Esophagus squamous epithelium (tissue), 5 donors: ENCODE results near the gene SPNS3. TPM values are rescaled to one million over a fixed set of nuclear protein-coding genes. Genes with fewer than 3 reads are reported as not detected.

Source experiments
- DNase-seq: peaks from one replicate; lab custom pipeline; 2025; lab: John Stamatoyannopoulos, UW
- H3K27ac ChIP-seq, 4 donors: fragments of 200-600 bp; sonication (generic); one replicate each; pipeline ENCODE4 v1.5.1; 2016 to 2019; ENCODE audit warnings: mild to moderate bottlenecking in 1 of 4
- H3K27me3 ChIP-seq, 4 donors: fragments of 200-600 bp; sonication (generic); 1 replicate in 3 of 4; 2 replicates in 1 of 4; pipeline versions ENCODE4 v1.5.1 to v1.6.0; 2017 to 2021; ENCODE audit warnings: antibody characterized with exemption in 1 of 4
- H3K36me3 ChIP-seq, 3 donors: fragments of 200-600 bp; sonication (generic); one replicate each; pipeline ENCODE4 v1.5.1; 2016 to 2019
- H3K4me1 ChIP-seq, 3 donors: fragments of 200-600 bp; sonication (generic); one replicate each; pipeline ENCODE4 v1.5.1; 2017 to 2019
- H3K4me3 ChIP-seq, 4 donors: fragments of 200-600 bp; sonication (generic); 1 replicate in 3 of 4; 2 replicates in 1 of 4; pipeline ENCODE4 v1.5.1; 2016 to 2019; ENCODE audit warnings: mild to moderate bottlenecking in 2 of 4, moderate library complexity in 1 of 4
- H3K9me3 ChIP-seq, 3 donors: fragments of 200-600 bp; sonication (generic); one replicate each; pipeline ENCODE4 v1.5.1; 2016 to 2019
- POLR2A ChIP-seq, 4 donors: fragments of 450-650 bp; IDR thresholded peaks; one replicate each; pipeline ENCODE4 v1.6.1; 2017; ENCODE audit warnings: antibody characterized with exemption in 4 of 4, mild to moderate bottlenecking in 4 of 4, moderate library complexity in 3 of 4
- WGBS, 2 donors: methylation state at CpG; one replicate each; pipeline ENCODE4 v1.1.5; 2018; 5-methylcytosine and 5-hydroxymethylcytosine counted together
- intact Hi-C: fragments of 100-400 bp; cut with DNase I; formaldehyde crosslinking; loops from one replicate; pipeline ENCODE4 v1.15.0; 2022
- total RNA-seq, 4 donors: library from RNA; depleted of rRNA; stranded (reverse); fragments of >200 nt; gene quantifications; one replicate each; pipeline ENCODE4 v1.1.0, GENCODE V29; 2016
- TF ChIP-seq, protein P1 (sequence below), 6 experiments: fragments of 450-650 bp in 4 of 6; fragments of 200-600 bp in 2 of 6; sonication (generic) in 2 of 6; IDR thresholded peaks; one replicate each; pipeline ENCODE4 v1.5.1; 2016 to 2019; ENCODE audit warnings: antibody characterized with exemption in 6 of 6, mild to moderate bottlenecking in 4 of 6, moderate library complexity in 4 of 6
- donor health status: DM: yes; HTN: yes; CAD: no.

SPNS3 gene
- total RNA-seq, 4 donors from 2014 or later: 0.27 TPM; not detected in 3

DNA sequence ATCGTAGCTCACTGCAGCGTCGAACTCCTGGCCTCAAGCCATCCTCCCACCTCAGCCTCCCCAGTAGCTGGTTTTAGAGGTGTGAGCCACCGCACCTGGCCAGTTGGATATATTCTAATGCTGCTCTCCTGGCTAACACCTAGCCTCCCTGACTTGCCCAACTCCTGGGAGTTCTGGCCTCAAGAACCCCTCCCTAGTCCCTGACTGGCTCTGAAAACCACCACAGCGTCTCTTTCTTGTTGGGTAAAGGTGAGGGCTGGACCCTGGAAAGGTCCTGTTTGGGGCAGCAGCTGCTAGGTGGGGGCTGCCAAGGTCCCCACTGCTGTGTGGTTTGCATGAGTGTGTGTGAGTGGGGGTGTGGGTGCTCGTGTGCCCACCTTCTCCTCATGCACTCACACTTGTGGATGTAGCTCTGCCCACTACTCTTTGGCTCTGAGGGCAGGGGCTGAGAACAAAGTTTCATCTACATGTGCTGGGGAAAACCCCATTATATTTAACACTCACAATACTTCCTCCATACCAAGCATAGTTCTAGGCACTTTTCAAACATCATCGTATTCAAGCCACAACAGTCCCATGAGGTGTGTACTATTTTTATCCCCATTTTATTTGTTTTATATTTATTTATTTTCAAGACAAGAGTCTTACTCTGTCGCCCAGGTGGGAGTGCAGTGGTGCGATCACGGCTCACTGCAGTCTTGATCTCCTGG, 7.1 kb upstream of the SPNS3 start:
- no peaks in the 10 kb centered on the region for H3K9me3 ChIP-seq
- no peak for DNase-seq
- H3K4me1 ChIP-seq: no peaks in the 10 kb centered on the region
- TF ChIP-seq POLR2A (IDR thresholded peaks at IDR 0.05): no peak
- TF ChIP-seq, protein P1, sequence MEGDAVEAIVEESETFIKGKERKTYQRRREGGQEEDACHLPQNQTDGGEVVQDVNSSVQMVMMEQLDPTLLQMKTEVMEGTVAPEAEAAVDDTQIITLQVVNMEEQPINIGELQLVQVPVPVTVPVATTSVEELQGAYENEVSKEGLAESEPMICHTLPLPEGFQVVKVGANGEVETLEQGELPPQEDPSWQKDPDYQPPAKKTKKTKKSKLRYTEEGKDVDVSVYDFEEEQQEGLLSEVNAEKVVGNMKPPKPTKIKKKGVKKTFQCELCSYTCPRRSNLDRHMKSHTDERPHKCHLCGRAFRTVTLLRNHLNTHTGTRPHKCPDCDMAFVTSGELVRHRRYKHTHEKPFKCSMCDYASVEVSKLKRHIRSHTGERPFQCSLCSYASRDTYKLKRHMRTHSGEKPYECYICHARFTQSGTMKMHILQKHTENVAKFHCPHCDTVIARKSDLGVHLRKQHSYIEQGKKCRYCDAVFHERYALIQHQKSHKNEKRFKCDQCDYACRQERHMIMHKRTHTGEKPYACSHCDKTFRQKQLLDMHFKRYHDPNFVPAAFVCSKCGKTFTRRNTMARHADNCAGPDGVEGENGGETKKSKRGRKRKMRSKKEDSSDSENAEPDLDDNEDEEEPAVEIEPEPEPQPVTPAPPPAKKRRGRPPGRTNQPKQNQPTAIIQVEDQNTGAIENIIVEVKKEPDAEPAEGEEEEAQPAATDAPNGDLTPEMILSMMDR (IDR thresholded peaks at IDR 0.05): no peak
- no peak overlapping the region for H3K27ac ChIP-seq
- intact Hi-C loops: no loop called here
- no peak overlapping the region for H3K4me3 ChIP-seq
- 63 to 66% methylated on average over 9 to 10 of the region's 10 CpGs for WGBS, 2 donors
- H3K36me3 ChIP-seq: no peaks in the 10 kb centered on the region
- H3K27me3 ChIP-seq: no peaks in the 10 kb centered on the region

DNA sequence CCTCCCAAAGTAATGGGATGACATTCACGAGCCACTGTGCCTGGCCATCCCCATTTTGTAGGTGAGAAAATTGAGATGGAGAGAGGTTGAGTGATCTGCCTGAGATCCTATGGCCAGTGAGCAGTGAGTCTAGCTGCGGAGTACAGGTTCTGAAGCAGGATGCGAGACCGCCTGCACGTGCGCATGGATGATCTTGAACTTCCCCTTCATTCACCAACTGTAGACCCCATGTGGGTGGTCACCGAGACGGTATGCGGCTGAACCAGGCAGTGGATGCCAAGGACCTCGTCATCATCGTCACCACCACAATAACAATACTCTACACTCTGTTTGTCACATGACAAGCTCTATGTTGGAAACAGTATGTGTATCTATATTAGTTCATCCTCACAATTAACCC, 6.2 kb upstream of the SPNS3 start:
- Histone ChIP-seq H3K36me3 (no peaks in the 10 kb centered on the region), H3K9me3 (no peaks in the 10 kb centered on the region), H3K4me3 (no peak overlapping the region), H3K27me3 (no peaks in the 10 kb centered on the region), H3K27ac (no peak overlapping the region), H3K4me1 (no peaks in the 10 kb centered on the region)
- TF ChIP-seq, protein P1 (IDR thresholded peaks at IDR 0.05): no peak
- no peak for TF ChIP-seq POLR2A (IDR thresholded peaks at IDR 0.05)
- intact Hi-C loops: no loop called here
- WGBS, 2 donors: 82 to 86% methylated on average over 10 to 11 of the region's 11 CpGs
- no peak for DNase-seq

DNA sequence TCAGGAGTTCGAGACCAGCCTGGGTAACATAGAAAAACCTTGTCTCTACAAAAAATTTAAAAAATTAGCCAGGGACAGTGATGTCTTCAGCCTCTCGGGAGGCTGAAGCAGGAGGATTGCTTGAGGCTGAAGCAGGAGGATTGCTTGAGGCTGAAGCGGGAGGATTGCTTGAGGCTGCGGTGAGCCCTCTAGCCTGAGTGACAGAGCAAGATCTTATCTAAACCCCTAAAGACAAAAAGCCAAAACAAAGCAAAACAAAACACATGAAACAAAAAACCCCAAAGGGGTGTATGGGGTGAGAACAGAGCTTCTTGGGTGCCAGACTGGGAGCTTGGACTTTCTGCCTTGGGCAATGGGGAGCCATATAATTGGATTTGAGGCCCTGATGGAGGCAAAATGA, 2.6 kb downstream of the SPNS3 start:
- H3K27me3 ChIP-seq: peaks cover 0 to 7% (median 0%) of the 10 kb centered on the region in 4 donors
- H3K4me3 ChIP-seq: no peak overlapping the region
- peaks cover 0 to 24% (median 0%) of the 10 kb centered on the region in 3 donors for H3K4me1 ChIP-seq
- no peaks in the 10 kb centered on the region for H3K36me3 ChIP-seq
- WGBS, 2 donors: 73 to 89% methylated on average over 3 of the region's 4 CpGs
- intact Hi-C loops: no loop called here
- no peak for DNase-seq
- H3K9me3 ChIP-seq: no peaks in the 10 kb centered on the region
- no peak overlapping the region for H3K27ac ChIP-seq
- TF ChIP-seq, protein P1 (IDR thresholded peaks at IDR 0.05): no peak
- TF ChIP-seq POLR2A (IDR thresholded peaks at IDR 0.05): no peak

DNA sequence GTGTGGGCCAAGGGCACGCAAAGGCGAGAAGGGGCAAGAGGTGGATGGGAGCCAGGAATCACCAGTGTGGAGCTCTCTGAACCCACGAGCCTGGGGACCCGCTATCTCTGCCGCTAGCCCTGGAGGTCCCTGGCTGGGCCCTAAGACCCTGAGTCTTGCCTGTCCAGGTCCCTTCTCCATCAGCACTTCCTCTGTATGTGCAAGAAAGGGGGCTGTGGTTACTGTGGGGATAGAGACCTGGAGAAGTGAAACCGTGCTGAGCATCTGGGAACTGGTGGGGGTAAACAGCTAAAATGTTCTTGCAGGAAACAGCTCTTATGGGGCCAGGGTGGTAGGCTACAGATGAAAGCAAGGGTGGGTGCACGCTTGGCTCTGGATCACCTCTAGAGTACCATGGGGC, 3.1 kb downstream of the SPNS3 start:
- no peaks in the 10 kb centered on the region for H3K9me3 ChIP-seq
- no peak overlapping the region for H3K4me3 ChIP-seq
- H3K4me1 ChIP-seq: peaks cover 0 to 26% (median 0%) of the 10 kb centered on the region in 3 donors
- no peaks in the 10 kb centered on the region for H3K36me3 ChIP-seq
- H3K27me3 ChIP-seq: peaks cover 0 to 7% (median 0%) of the 10 kb centered on the region in 4 donors
- 58 to 67% methylated on average over 4 to 7 of the region's 7 CpGs for WGBS, 2 donors
- no peak for DNase-seq
- no peak overlapping the region for H3K27ac ChIP-seq
- intact Hi-C loops: no loop called here
- no peak for TF ChIP-seq POLR2A (IDR thresholded peaks at IDR 0.05)
- TF ChIP-seq, protein P1 (IDR thresholded peaks at IDR 0.05): no peak

DNA sequence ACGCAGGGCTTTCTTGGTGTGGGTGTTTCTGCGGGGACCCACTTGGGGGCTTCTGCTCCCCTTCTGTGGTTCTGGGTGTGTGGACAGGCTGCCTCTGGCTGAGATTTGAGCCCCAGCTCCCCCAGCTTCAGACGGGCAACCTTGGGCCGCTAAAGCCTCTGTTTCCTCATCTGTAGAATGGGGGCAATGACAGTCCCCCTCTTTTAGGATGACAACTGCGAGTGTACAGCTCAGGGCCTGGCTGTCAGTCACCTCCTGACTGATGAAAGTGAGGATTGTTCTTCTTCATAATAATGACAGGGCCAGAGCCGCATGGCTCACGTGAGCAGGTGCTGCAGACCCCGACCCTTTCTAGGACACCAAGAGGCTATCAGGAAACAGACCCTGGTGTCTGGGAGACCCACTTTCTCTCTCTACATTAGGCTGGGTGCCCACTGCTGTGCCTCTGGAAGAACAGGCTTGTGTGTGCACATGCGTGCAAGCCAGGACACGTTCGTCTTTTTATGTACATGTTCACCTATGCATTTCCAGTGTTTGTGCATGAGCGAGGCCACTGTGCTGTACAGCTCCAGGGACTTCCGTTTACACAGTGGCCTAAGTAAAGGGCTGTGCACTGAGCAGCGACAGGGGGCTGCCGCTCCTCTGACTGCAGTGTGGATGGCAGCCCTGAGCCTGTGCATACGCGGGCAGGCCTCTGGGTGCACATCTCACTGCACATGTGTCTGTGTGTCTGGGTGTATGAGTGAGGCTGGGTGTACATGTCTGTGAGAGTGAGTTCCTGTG, 4.6 kb downstream of the SPNS3 start:
- Histone ChIP-seq H3K4me3 (no peak overlapping the region), H3K4me1 (peaks cover 0 to 26% (median 0%) of the 10 kb centered on the region in 3 donors), H3K36me3 (no peaks in the 10 kb centered on the region), H3K27me3 (peaks cover 0 to 7% (median 0%) of the 10 kb centered on the region in 4 donors), H3K9me3 (no peaks in the 10 kb centered on the region), H3K27ac (no peak overlapping the region)
- DNase-seq: no peak
- intact Hi-C loops: no loop called here
- TF ChIP-seq, protein P1 (IDR thresholded peaks at IDR 0.05): no peak
- no peak for TF ChIP-seq POLR2A (IDR thresholded peaks at IDR 0.05)
- no CpG with 5 or more reads among the region's 17 CpGs for WGBS, 2 donors
